GM19023 (cell line): ENCODE results near the gene EGLN2.
A peak's percentile ranks its signal among the peaks of the same experiment; 100 is the strongest.
"Not testable (repeated sequence)": the region's sequence is repeated elsewhere in the genome, so short reads cannot be mapped to it uniquely, and the experiment has no call there.

ENCODE experiments used
- ATAC-seq: cut with Tn5 transposase; IDR thresholded peaks from one replicate; pipeline ENCODE4 v1.9.1; 2021; ENCODE audit warnings: mild to moderate bottlenecking, moderate library complexity; ENCODE audit not compliant: unreplicated experiment

EGLN2 gene

DNA sequence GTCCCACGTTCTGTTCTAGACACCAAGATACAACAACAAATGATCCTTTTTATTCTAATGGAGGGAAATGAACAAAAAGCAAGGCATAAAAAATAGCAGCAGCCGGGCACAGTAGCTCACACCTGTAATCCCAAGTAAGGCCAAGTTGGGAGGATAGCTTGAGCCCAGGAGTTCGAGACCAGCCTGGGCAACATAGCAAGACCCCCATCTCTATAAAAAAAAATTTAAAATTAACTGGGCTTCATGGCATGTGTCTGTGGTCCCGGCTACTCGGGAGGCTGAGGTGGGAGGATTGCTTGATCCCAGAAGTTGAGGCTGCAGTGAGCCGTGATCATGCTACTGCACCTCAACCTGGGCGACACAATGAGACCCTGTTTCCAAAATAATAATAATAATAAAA, 22.6 kb upstream of the EGLN2 start:
- no peak for ATAC-seq

DNA sequence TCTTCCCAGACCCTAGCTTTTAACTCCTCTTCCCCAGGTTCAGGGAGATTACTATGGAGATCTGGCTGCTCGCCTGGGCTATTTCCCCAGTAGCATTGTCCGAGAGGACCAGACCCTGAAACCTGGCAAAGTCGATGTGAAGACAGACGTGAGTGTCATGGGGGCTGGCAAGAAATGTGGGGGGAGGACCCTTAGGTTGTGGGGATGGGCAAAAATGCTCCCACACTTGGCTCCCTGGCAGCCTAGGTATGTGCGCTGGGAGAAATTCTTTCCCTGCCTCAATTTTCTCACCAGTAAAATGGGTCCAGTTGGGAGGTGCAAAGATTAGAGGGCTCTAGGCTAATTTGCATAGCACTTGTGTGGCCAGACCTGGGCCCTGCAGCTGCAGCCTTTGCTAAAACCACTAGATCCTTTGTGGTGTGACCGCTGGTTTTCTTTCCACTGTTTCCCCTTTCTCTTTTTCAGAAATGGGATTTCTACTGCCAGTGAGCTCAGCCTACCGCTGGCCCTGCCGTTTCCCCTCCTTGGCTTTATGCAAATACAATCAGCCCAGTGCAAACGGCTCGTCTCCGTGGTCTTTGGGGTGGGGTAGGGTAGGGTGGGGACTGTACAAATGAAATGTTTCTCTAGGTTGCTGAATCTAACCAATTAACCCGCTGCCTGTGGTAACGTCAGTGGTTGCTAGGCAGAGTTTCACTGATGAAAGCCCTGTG, 21.9 kb upstream of the EGLN2 start:
- ATAC-seq = peak; percentile 51

DNA sequence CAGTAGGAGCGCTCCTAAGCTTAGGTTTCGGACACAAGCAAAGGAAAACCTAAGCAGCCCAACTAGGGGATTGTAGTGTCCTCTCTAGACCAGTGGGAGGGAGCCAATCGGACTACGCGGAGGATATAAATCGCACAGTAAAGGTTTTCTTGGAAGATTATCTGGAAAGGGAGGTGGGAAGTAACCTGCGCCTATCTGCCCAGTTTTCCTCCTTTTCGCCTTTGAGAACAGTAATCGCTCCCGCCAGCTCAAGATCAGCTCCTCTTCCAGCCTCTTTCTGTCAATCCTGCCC, 21.4 kb upstream of the EGLN2 start:
- ATAC-seq = no peak

DNA sequence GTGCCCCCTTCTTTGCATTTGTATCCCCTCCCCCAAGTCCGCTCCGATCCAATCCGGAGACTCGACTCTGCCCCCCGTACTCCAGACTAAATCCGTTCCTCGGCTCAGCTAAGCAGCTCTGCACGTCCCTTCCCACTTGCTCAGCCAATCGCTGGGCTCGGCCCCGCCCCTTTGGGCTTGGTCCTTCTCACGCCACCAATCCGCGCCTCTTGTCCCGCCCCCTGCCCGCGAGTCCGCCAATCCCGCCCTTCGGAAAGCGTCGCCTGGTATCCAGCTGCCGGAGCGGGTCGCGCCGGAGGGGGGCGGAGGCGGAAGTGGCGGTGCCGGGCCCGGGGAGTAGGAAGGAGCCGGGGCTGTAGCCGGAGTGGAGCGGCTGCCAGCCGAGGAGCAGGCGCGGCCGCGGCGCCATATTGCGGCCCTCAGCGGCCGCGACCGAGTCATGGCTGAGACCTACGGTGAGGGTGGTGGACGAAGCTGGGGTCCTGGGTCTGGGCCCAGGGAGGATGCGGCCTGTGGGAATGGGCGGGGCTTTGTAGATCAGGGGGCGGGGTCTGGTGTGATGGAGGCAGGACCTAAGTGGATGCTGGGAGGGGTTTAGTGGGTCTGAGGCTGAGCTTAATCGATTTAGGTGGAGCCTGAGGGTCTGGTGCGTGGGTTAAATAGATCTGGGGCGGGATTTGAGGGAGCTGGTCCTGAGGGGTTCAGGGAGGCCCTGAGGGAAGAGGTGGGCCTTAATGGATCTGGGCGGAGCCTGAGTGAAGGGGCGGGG, 20.9 kb upstream of the EGLN2 start, which contains the start of gene RAB4B:
TSS of gene RAB4B (plus strand) at position 311 of the 769 bp plus-strand sequence. CDS start at position 440, 129 bp downstream.
- peak; percentile 72 for ATAC-seq

DNA sequence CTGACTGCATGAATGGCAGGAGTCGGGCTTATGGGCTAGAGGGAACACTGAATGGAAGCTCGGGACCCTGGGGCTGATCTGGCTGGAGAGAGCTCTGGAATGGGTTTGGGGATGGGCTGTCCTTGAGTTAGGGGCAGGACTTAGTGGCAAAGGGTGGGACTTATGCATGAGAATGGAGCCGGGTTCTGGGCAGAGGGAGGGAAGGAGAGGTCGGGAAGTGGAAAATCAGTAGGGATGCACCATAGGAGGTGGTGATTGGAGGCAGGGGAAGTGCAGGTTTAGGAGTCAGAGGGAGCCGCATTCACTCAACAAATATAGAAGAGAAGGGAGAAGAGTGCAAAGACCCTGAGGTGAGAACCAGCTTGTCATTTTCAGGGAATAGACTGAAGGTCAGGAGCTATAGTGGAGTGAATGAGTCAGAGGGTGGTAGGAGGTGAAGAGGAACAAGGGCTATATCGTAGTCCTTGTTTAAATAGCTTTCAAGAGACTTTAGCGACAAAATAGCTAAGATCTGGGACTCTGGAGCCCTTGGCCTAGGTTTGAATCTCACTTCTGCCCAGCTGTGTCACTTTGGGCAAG, 20.2 kb upstream of the EGLN2 start:
- no peak for ATAC-seq

DNA sequence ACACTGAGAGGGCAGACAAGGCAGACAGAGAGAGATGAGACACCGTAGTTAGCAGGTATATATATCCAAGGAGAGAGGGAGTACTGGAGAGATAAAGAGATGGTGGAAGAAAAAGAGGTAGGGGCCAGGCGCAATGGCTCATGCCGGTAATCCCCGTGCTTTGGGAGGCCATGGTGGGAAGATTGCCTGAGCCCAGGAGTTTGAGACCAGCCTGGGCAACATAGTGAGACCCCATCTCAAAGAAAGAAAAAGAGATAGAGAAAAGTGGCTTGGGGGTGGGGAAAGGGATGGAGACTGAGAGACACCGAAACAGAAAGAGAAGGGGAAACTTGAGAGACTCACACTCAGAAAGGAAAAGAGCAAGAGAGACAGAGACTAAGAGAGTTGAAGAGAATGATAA, 18.4 kb upstream of the EGLN2 start:
- no peak for ATAC-seq

DNA sequence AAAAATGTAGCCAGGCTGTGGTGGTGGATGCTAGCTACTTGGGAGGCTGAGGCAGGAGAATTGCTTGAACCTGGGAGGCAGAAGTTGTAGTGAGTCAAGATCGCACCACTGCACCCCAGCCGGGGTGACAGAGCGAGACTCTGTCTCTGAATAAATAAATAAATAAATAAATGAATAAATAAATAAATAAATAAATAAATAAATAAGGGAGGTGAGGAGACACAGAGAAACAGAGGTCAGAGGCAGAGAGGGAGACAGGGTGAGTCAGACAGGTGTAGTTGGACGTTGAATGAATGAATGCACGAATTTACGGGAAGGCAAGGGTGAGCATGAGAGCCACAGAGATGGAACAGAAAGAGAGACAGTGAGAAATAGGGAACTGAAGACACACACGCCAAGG, 17.9 kb upstream of the EGLN2 start:
- ATAC-seq = no peak

DNA sequence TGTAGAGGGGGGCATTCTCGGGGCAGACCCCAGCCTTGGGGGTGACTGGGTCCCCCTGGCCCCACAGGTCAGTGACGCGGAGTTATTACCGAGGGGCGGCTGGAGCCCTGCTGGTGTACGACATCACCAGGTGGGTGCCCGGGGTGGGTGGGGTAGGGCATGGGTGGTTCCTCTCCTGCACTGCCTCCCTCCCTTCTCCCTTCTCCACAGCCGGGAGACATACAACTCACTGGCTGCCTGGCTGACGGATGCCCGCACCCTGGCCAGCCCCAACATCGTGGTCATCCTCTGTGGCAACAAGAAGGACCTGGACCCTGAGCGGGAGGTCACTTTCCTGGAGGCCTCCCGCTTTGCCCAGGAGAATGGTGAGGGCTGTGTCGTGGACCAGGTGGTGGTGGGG, 15.3 kb upstream of the EGLN2 start:
- ATAC-seq = no peak

DNA sequence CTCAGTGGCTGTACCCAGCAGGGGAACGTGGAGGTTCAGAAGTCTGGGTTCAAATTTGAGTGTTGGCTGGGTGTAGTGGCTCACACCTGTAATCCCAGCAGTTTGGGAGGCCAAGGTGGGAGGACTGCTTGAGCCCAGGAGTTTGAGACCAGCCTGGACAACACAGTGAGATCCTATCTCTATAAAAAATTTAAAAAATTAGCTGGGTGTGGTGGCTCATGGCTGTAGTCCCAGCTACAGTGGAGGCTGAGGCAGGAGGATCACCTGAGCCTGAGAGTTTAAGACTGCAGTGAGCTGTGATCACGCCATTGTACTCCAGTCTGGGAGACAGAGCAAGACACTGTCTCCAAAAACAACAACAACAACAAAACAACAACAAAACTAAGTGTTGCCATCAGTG, 14.8 kb upstream of the EGLN2 start:
- ATAC-seq = not testable (repeated sequence)

DNA sequence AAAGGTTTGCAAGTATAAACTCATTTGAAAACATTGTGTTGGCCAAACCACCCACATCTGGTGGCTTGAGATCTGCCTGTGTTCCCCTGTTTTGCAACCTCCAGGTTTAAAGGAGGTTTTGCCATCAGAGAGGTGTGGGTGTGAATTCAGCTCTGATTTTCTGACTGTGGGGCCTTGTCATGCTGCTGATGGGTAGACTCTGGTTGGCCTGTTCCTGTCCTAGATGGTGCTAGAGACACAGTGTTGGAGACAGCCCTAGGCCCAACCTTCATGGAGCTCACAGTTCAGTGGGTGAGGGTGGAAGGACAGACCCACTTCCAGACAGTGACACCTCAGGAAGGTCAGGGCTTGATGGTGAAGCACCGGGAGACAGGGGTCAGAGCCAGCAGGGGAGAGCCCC, 13.5 kb upstream of the EGLN2 start:
- no peak for ATAC-seq

DNA sequence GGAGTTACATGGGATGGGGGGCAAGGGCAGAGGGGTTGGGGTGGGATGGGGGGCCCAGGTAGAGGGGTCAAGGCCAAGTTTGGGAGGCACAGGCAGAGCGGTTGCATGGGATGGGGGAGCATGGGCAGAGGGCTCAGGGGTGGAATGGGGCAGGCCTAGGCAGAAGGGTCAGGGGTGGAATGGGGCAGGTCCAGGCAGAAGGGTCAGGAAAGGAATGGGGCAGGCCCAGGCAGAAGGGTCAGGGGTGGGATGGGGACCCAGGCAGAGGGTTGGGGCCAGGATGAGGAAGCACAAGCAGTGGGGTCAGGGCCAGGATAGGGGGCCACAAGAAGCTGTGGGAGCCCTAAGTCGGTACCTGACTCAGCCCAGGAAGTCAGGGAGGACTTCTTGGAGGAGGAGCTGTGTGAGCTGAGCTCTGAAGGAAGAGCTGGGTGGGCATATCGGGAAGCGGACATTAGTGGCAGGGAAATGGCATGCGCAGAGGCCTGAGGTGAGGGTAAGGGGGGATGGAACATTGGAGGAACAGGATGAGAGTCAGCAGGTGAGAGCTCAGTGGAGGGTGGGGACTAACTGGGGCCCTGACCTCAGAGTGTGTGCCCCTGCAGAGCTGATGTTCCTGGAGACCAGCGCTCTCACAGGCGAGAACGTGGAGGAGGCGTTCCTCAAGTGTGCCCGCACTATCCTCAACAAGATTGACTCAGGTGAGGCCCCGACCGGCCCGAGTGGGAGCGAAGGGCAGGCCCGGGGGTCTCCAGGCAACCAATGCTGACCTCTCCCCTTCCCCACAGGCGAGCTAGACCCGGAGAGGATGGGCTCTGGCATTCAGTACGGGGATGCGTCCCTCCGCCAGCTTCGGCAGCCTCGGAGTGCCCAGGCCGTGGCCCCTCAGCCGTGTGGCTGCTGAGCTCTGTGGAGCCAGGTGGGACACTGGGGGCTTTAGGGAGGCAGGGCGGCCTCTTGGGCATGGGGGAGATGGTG, 12.6 kb upstream of the EGLN2 start:
- no peak for ATAC-seq

DNA sequence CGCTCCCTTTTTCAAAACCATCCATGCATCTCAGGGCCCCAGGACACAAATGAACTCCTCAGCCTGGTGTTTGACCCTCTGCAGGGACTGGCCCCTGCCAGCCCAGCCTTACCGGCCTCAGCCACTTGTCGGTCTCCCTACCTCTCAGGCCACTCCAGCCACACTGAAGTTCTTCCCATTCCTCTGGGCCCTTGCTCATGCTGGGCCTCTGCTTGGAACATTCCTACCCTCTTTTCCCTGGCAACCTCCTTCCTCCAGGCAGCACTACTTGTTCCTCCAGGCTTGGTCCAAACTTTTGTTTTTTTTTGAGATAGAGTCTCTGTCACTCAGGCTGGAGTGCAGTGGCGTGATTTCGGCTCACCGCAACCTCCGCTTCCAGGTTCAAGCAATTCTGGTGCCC, 7.6 kb upstream of the EGLN2 start:
- no peak for ATAC-seq

DNA sequence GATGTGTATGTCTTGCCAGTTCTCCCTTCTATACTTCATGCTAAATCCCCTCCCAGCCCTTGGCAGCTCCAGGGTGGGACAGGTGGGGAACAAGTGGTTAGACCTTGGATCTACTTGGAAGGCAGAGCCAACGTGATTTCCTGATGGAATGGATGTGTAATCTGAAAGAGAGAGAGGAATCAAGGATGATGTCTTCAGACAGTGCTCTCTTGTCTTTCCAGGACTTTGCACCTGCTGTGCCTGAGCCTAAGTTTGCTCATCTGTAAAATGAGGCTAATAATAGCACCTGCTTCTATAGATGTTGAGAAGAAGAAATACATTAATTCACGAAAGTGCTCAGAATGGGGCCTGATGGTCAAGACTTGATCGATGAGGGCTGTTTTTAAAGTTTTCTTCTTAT, 7.0 kb upstream of the EGLN2 start:
- ATAC-seq = no peak

DNA sequence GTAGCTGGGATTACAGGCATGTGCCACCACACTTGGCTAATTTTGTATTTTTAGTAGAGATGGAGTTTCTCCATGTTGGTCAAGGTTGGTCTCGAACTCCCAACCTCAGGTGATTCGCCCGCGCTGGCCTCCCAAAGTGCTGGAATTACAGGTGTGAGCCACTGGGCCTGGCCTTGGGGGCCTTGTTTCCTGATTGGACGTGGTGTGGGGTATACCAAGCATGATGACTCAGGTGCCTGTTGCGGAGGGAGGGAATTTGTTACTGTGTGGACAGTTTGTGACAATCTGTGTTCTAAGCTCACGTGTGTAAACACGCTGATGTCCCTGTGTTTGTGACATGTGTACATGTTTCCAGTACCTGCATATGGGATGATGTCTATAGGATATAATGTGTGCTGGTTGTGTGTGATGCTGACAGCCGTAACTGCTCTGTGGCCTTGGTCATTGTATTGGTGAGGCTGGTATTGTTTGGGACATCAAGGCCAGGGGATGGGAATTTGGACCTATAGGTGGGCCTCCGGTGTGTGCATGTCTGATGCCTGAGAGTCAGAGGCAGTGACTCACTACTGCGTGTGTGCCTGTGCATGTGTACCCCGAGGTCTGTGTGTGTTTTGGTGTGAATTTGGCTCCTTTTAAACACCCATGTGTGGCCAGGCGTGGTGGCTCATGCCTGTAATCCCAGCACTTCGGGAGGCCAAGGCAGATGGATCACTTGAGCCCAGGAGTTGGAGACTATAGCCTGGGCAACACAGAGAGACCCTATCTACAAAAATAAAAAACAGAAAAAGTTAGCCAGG, 1.6 kb upstream of the EGLN2 start:
- no peak for ATAC-seq

DNA sequence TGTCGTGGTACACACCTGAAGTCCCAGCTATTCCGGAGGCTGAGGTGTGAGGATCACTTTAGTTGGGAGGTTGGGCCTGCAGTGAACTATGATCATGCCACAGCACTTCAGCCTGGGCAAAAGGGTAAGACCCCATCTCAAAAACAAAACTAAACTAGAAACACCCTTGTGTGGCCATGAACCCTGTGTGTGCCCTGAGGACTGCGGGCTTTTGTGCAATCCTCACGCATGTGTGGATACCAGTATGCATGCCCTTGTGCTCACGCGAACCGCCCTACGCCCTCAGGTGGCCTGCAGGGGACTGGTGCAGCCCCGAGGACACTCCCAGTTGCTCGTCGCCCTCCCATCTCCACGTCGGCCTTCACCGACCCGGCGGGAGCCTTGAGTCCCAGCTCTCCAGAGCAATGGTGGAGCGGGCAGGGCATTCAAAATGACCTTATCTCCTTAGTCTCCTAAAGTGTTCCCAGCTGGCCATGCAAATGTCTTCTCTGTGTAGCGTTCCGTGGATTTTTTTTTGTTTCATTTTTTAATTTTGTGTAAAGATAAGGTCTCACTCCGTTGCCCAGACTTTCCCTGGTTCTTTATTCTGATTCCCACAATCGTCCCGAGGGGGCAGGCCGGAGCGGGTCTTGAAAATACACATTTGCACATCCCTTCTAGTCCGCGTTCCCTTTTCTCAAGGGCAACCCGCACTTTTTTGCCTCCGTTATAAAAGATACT, 868 bp upstream of the EGLN2 start:
- peak; percentile 29 for ATAC-seq

DNA sequence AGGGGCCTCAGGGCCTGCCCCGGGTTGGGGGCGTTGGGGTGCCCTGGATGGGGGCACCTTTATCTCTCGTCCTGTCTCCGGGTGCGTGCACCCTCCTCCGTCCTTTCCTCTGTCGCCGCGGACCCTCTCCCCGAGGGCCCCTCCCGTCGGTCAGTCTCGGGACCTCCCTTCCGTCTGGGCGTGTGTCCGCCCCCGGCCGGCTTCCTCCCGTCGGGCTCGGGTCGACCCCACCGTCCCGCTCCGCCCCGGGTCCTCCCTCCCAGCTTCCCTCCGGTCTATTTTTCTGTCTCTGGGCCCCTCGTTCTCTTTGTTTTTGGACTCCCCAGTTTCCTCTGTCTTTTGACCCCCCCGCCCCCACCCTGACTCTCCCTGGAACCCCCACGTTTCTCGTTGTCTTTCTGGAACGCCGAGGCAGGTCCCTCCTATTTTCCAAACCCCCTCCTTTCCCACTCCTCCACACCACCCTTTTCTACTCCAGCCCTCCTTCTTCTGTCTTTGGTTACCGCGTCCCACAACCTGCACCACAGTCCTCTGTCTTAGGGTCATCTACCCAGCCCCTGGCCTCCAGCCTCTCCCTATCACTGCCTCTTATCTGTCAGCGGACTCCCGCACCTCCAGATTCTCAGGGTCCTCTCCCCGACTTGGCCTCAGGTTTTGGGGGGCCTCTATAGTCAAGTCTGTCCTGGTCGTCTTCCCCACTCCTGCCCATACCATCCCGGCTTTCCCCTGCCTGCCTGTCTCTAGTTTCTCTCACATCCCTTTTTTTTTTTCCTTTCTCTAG, 757 bp downstream of the EGLN2 start:
- no peak for ATAC-seq

DNA sequence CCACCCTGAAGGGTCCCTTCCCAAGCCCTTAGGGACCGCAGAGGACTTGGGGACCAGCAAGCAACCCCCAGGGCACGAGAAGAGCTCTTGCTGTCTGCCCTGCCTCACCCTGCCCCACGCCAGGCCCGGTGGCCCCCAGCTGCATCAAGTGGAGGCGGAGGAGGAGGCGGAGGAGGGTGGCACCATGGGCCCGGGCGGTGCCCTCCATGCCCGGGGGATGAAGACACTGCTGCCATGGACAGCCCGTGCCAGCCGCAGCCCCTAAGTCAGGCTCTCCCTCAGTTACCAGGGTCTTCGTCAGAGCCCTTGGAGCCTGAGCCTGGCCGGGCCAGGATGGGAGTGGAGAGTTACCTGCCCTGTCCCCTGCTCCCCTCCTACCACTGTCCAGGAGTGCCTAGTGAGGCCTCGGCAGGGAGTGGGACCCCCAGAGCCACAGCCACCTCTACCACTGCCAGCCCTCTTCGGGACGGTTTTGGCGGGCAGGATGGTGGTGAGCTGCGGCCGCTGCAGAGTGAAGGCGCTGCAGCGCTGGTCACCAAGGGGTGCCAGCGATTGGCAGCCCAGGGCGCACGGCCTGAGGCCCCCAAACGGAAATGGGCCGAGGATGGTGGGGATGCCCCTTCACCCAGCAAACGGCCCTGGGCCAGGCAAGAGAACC, 1.5 kb downstream of the EGLN2 start:
- no peak for ATAC-seq

DNA sequence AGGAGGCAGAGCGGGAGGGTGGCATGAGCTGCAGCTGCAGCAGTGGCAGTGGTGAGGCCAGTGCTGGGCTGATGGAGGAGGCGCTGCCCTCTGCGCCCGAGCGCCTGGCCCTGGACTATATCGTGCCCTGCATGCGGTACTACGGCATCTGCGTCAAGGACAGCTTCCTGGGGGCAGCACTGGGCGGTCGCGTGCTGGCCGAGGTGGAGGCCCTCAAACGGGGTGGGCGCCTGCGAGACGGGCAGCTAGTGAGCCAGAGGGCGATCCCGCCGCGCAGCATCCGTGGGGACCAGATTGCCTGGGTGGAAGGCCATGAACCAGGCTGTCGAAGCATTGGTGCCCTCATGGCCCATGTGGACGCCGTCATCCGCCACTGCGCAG, 2.0 kb downstream of the EGLN2 start:
- ATAC-seq = no peak
